ENCODE results near the gene DUSP2.
A peak's percentile ranks its signal among the peaks of the same experiment; 100 is the strongest.

DUSP2 gene

GRCh38 chr2:96114903-96115581 is 30.2 kb downstream of the DUSP2 start:
- no peak for DNase-seq (ENCODE audit: low spot score)

- DNase-seq (ENCODE audit: low spot score), result no peak
Observed at GRCh38 chr2:96114546-96114902, 30.7 kb downstream of the DUSP2 start.

- DNase-seq (ENCODE audit: low spot score), result no peak
Observed at GRCh38 chr2:96113951-96114350, 31.3 kb downstream of the DUSP2 start.

- no peak for DNase-seq (ENCODE audit: low spot score)
Observed at GRCh38 chr2:96113367-96113677, 31.9 kb downstream of the DUSP2 start.

- DNase-seq (ENCODE audit: low spot score), result no peak
Observed at GRCh38 chr2:96112501-96113366, 32.5 kb downstream of the DUSP2 start.

- DNase-seq (ENCODE audit: low spot score), result no peak
Observed at GRCh38 chr2:96111823-96112500, 33.3 kb downstream of the DUSP2 start.

GRCh38 chr2:96111257-96111640 is 34.0 kb downstream of the DUSP2 start:
- no peak for DNase-seq (ENCODE audit: low spot score)

- DNase-seq (ENCODE audit: low spot score), result no peak
Observed at GRCh38 chr2:96110621-96111256, 34.5 kb downstream of the DUSP2 start.

GRCh38 chr2:96109931-96110511 is 35.2 kb downstream of the DUSP2 start:
- DNase-seq (ENCODE audit: low spot score), result no peak

- DNase-seq (ENCODE audit: low spot score), result no peak
Observed at GRCh38 chr2:96109361-96109680, 35.9 kb downstream of the DUSP2 start.

- DNase-seq (ENCODE audit: low spot score), result peak; percentile 39
Observed at GRCh38 chr2:96108541-96109360, 36.5 kb downstream of the DUSP2 start.

GRCh38 chr2:96108151-96108540 is 37.1 kb downstream of the DUSP2 start:
- no peak for DNase-seq (ENCODE audit: low spot score)

- DNase-seq (ENCODE audit: low spot score), result no peak
Observed at GRCh38 chr2:96107708-96108065, 37.6 kb downstream of the DUSP2 start.

GRCh38 chr2:96106991-96107707 is 38.1 kb downstream of the DUSP2 start:
- DNase-seq (ENCODE audit: low spot score), result no peak

GRCh38 chr2:96105994-96106715 is 39.1 kb downstream of the DUSP2 start:
- no peak for DNase-seq (ENCODE audit: low spot score)

GRCh38 chr2:96105152-96105915 is 39.9 kb downstream of the DUSP2 start:
- no peak for DNase-seq (ENCODE audit: low spot score)

- DNase-seq (ENCODE audit: low spot score), result no peak
Observed at GRCh38 chr2:96104487-96104861, 40.8 kb downstream of the DUSP2 start.

- no peak for DNase-seq (ENCODE audit: low spot score)
Observed at GRCh38 chr2:96103761-96104486, 41.3 kb downstream of the DUSP2 start.

- no peak for DNase-seq (ENCODE audit: low spot score)
Observed at GRCh38 chr2:96103187-96103601, 42.0 kb downstream of the DUSP2 start.

Measured in AG08395 (cell line).